WTC11 (cell line): Measurements from ENCODE around the gene BACE2. TPM values are rescaled to one million over a fixed set of nuclear protein-coding genes. Genes with fewer than 3 reads are reported as not detected.
"Not testable (repeated sequence)": the region's sequence is repeated elsewhere in the genome, so short reads cannot be mapped to it uniquely, and the experiment has no call there.

ENCODE experiments used
- ATAC-seq: fragments of 200-7000 bp; cut with Tn5 transposase; 2 replicates; pipeline ENCODE4 v1.10.0; 2021; ENCODE audit warnings: mild to moderate bottlenecking, moderate library complexity
- CTCF ChIA-PET: fragments of 300-600 bp; sonication (Branson Sonifier 250); formaldehyde crosslinking; loops from one replicate; lab custom pipeline; 2021; ENCODE audit warnings: antibody characterized with exemption; lab: Charles Lee
- POLR2A ChIA-PET: fragments of 350-600 bp; sonication (Branson Sonifier 250); formaldehyde crosslinking; loops from one replicate; lab custom pipeline; 2021; ENCODE audit warnings: antibody characterized with exemption; lab: Charles Lee
- DNase-seq: peaks from one replicate; pipeline ENCODE4 v3.0.0; 2021; ENCODE audit warnings: low spot score
- H3K27ac Mint-ChIP-seq: 2 replicates; pipeline ENCODE4 v1.8.0; 2021; ENCODE audit warnings: mixed read lengths
- H3K27me3 Mint-ChIP-seq: 2 replicates; pipeline ENCODE4 v1.8.0; 2021; ENCODE audit warnings: low read depth, mild to moderate bottlenecking, moderate library complexity, mixed read lengths
- H3K36me3 Mint-ChIP-seq: 2 replicates; pipeline ENCODE4 v1.8.0; 2021; ENCODE audit warnings: mixed read lengths
- H3K4me1 Mint-ChIP-seq: 2 replicates; pipeline ENCODE4 v1.8.0; 2022; ENCODE audit warnings: mixed read lengths
- H3K4me3 Mint-ChIP-seq: 2 replicates; pipeline ENCODE4 v1.8.0; 2021; ENCODE audit warnings: mild to moderate bottlenecking, moderate library complexity, mixed read lengths
- H3K9me3 Mint-ChIP-seq: 2 replicates; pipeline ENCODE4 v1.8.0; 2021; ENCODE audit warnings: mixed read lengths
- ATF1 ChIP-seq: sonication (generic); formaldehyde crosslinking; IDR thresholded peaks from 2 replicates; pipeline ENCODE4 v1.8.1; 2023; ENCODE audit warnings: mild to moderate bottlenecking, moderate library complexity, missing genetic modification reagents
- CBFB ChIP-seq: sonication (generic); formaldehyde crosslinking; IDR thresholded peaks from 2 replicates; pipeline ENCODE4 v1.8.1; 2022; ENCODE audit warnings: mild to moderate bottlenecking, low read depth, missing genetic modification reagents
- ESRRA ChIP-seq: sonication (generic); formaldehyde crosslinking; IDR thresholded peaks from 2 replicates; pipeline ENCODE4 v1.8.1; 2022; ENCODE audit warnings: mild to moderate bottlenecking, missing genetic modification reagents, borderline replicate concordance
- FOXK1 ChIP-seq: sonication (generic); formaldehyde crosslinking; IDR thresholded peaks from 2 replicates; pipeline ENCODE4 v1.8.0; 2022; ENCODE audit warnings: mild to moderate bottlenecking, moderate library complexity, missing genetic modification reagents
- NR3C1 ChIP-seq: sonication (generic); formaldehyde crosslinking; conservative IDR thresholded peaks from 2 replicates; pipeline ENCODE4 v1.8.1; 2023; ENCODE audit warnings: low read depth, mild to moderate bottlenecking, missing genetic modification reagents
- OVOL2 ChIP-seq: fragments of 250-450 bp; sonication (Bioruptor Pico); IDR thresholded peaks from 2 replicates; pipeline ENCODE4 v1.9.0; 2021; ENCODE audit warnings: mild to moderate bottlenecking, borderline replicate concordance
- RELA ChIP-seq: sonication (generic); formaldehyde crosslinking; IDR thresholded peaks from 2 replicates; pipeline ENCODE4 v1.8.1; 2022; ENCODE audit warnings: missing genetic modification reagents, mild to moderate bottlenecking, borderline replicate concordance
- RORB ChIP-seq: fragments of 250-450 bp; sonication (Bioruptor Pico); IDR thresholded peaks from 2 replicates; pipeline ENCODE4 v1.9.0; 2021; ENCODE audit warnings: mild to moderate bottlenecking
- SMAD3 ChIP-seq: sonication (generic); formaldehyde crosslinking; IDR thresholded peaks from 2 replicates; pipeline ENCODE4 v1.8.0; 2022; ENCODE audit warnings: missing genetic modification reagents, mild to moderate bottlenecking, borderline replicate concordance
- SMAD4 ChIP-seq: sonication (generic); formaldehyde crosslinking; IDR thresholded peaks from 2 replicates; pipeline ENCODE4 v1.8.0; 2022; ENCODE audit warnings: mild to moderate bottlenecking, missing genetic modification reagents
- SOX15 ChIP-seq: fragments of 250-450 bp; sonication (Bioruptor Pico); IDR thresholded peaks from 2 replicates; pipeline ENCODE4 v1.9.0; 2021; ENCODE audit warnings: mild to moderate bottlenecking
- TCF7 ChIP-seq: sonication (generic); formaldehyde crosslinking; IDR thresholded peaks from 2 replicates; pipeline ENCODE4 v1.8.0; 2022; ENCODE audit warnings: mild to moderate bottlenecking, low read depth, missing genetic modification reagents, moderate library complexity
- ZNF121 ChIP-seq: sonication (generic); formaldehyde crosslinking; IDR thresholded peaks from 2 replicates; pipeline ENCODE4 v1.8.0; 2023; ENCODE audit warnings: missing genetic modification reagents
- ZNF219 ChIP-seq: sonication (generic); formaldehyde crosslinking; IDR thresholded peaks from 2 replicates; pipeline ENCODE4 v1.8.0; 2023; ENCODE audit warnings: missing genetic modification reagents, mild to moderate bottlenecking, borderline replicate concordance
- total RNA-seq: library from RNA; stranded (reverse); gene quantifications from 3 replicates; pipeline ENCODE4 v1.2.3, GENCODE V29; 2021
- TF ChIP-seq, protein P1 (sequence below): fragments of 250-450 bp; sonication (Bioruptor Pico); IDR thresholded peaks from 2 replicates; pipeline ENCODE4 v1.8.0; 2021; ENCODE audit warnings: mild to moderate bottlenecking
- TF ChIP-seq, protein P2 (sequence below): sonication (generic); formaldehyde crosslinking; conservative IDR thresholded peaks from 2 replicates; pipeline ENCODE4 v1.8.1; 2022; ENCODE audit warnings: mild to moderate bottlenecking, missing genetic modification reagents
- TF ChIP-seq, protein P3 (sequence below): sonication (generic); formaldehyde crosslinking; IDR thresholded peaks from 2 replicates; pipeline ENCODE4 v1.8.1; 2022; ENCODE audit warnings: missing genetic modification reagents, borderline replicate concordance
- TF ChIP-seq, protein P4 (sequence below): fragments of 250-450 bp; sonication (Bioruptor Pico); IDR thresholded peaks from 2 replicates; pipeline ENCODE4 v1.9.0; 2021; ENCODE audit warnings: mild to moderate bottlenecking
- TF ChIP-seq, protein P5 (sequence below): fragments of 200-600 bp; IDR thresholded peaks from 2 replicates; pipeline ENCODE4 v1.8.0; 2022; ENCODE audit warnings: antibody characterized with exemption

The BACE2 gene
- total RNA-seq, 1 experiment from 2014 or later = 9.8 TPM

DNA sequence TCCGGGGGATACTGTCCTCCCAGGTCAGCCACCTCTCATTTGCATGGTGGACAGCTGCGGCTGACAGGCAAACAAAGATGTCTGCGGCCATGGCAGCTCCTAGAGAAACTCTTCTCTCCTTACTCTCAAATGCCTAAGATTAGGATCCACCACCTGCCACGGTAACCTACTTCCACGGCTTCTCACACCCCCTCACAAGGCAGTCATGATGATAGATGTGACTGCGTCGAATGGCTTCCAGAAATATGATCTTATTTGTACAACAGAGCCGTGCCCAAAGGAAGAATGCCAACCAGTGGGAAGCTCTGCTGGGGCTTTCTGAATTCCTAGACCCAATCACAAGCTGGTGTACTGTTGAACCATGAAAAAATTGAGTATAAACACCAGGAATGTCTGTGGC lies 73.4 kb downstream of the BACE2 start (continued):
- TF ChIP-seq TCF7 (CRISPR knock-in tag) = no peak
- TF ChIP-seq, protein P1, sequence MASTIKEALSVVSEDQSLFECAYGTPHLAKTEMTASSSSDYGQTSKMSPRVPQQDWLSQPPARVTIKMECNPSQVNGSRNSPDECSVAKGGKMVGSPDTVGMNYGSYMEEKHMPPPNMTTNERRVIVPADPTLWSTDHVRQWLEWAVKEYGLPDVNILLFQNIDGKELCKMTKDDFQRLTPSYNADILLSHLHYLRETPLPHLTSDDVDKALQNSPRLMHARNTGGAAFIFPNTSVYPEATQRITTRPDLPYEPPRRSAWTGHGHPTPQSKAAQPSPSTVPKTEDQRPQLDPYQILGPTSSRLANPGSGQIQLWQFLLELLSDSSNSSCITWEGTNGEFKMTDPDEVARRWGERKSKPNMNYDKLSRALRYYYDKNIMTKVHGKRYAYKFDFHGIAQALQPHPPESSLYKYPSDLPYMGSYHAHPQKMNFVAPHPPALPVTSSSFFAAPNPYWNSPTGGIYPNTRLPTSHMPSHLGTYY (CRISPR knock-in tag) = no peak

DNA sequence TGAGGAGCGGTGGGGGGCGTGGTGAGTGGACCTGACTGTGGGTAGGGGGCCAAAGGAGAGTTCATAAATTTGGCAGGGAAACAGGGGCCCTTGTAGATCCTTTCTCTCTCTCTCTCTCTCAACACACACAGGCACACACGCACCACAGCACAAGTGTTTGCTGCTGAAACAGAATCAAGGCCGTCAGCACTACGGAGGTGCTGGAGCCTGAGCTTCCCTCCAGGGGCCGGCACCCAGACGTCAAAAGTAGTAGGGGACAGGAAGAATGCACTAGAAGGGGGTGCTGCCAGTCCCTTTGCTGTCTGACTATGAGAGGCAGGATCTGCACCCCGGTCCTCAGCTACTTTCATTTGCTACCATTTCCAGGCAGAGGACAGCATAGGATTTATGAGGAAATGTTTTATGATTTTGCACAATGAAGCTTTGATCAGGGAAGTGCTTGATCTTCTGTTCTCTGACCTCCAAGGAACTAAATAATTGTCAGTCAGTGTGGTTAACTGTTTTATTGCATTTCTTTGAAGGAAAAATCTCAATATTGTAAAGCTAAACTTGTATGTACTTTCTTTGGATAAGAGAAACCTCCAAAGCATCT lies 74.4 kb downstream of the BACE2 start:
- ATAC-seq (no peak), DNase-seq (no peak)
- Mint-ChIP-seq H3K27ac (no peak overlapping the region), H3K4me3 (no peak overlapping the region), H3K9me3 (peaks cover 4% of the 10 kb centered on the region; the same call in 1 of the 2 replicates), H3K4me1 (peaks cover 22% of the 10 kb centered on the region), H3K36me3 (peaks cover 12% of the 10 kb centered on the region), H3K27me3 (no peaks in the 10 kb centered on the region; the same call in 1 of the 2 replicates)
- ChIA-PET POLR2A (no interaction called here), CTCF (interaction anchor here (1.1 kb wide), 1 partner anchor 117 kb away, joined by 3 read pairs; no protein-coding TSS in a partner anchor)
- TF ChIP-seq SOX15 (CRISPR knock-in tag) (no peak), SMAD4 (CRISPR knock-in tag) (no peak), ESRRA (no peak), RELA (CRISPR knock-in tag) (no peak), CBFB (CRISPR knock-in tag) (no peak), SMAD3 (no peak), ZNF121 (CRISPR knock-in tag) (no peak), ATF1 (CRISPR knock-in tag) (no peak), ZNF219 (no peak)
- TF ChIP-seq, protein P2, sequence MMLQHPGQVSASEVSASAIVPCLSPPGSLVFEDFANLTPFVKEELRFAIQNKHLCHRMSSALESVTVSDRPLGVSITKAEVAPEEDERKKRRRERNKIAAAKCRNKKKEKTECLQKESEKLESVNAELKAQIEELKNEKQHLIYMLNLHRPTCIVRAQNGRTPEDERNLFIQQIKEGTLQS (CRISPR knock-in tag) = no peak
- TF ChIP-seq, protein P3, sequence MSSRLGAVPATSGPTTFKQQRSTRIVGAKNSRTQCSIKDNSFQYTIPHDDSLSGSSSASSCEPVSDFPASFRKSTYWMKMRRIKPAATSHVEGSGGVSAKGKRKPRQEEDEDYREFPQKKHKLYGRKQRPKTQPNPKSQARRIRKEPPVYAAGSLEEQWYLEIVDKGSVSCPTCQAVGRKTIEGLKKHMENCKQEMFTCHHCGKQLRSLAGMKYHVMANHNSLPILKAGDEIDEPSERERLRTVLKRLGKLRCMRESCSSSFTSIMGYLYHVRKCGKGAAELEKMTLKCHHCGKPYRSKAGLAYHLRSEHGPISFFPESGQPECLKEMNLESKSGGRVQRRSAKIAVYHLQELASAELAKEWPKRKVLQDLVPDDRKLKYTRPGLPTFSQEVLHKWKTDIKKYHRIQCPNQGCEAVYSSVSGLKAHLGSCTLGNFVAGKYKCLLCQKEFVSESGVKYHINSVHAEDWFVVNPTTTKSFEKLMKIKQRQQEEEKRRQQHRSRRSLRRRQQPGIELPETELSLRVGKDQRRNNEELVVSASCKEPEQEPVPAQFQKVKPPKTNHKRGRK = no peak

DNA sequence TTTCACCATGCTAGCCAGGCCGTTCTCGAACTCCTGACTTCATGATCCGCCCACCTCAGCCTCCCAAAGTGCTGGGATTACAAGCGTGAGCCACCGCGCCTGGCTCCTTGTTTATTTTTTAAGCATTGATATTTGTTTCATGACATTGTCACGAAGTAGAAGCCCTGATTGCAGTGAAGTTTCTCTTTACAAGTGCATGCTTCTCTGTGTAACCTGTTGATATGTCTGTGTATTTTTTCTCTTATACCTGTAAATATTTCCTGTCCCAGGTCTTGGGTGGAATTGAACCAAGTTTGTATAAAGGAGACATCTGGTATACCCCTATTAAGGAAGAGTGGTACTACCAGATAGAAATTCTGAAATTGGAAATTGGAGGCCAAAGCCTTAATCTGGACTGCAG lies 75.1 kb downstream of the BACE2 start:
- Mint-ChIP-seq H3K9me3 (peaks cover 3% of the 10 kb centered on the region; the same call in 1 of the 2 replicates), H3K36me3 (peaks cover 4% of the 10 kb centered on the region), H3K4me3 (no peak overlapping the region), H3K27ac (no peak overlapping the region), H3K4me1 (peaks cover 22% of the 10 kb centered on the region), H3K27me3 (no peaks in the 10 kb centered on the region; the same call in 1 of the 2 replicates)
- ChIA-PET POLR2A (no interaction called here), CTCF (interaction anchor here (1.1 kb wide), 1 partner anchor 116 kb away, joined by 3 read pairs; no protein-coding TSS in a partner anchor)
- ATAC-seq = no peak
- no peak for DNase-seq
- TF ChIP-seq, protein P1 (CRISPR knock-in tag) = no peak
- TF ChIP-seq RORB (CRISPR knock-in tag) (no peak), FOXK1 (CRISPR knock-in tag) (no peak), OVOL2 (no peak), NR3C1 (CRISPR knock-in tag) (no peak), ZNF219 (no peak)
- TF ChIP-seq, protein P4, sequence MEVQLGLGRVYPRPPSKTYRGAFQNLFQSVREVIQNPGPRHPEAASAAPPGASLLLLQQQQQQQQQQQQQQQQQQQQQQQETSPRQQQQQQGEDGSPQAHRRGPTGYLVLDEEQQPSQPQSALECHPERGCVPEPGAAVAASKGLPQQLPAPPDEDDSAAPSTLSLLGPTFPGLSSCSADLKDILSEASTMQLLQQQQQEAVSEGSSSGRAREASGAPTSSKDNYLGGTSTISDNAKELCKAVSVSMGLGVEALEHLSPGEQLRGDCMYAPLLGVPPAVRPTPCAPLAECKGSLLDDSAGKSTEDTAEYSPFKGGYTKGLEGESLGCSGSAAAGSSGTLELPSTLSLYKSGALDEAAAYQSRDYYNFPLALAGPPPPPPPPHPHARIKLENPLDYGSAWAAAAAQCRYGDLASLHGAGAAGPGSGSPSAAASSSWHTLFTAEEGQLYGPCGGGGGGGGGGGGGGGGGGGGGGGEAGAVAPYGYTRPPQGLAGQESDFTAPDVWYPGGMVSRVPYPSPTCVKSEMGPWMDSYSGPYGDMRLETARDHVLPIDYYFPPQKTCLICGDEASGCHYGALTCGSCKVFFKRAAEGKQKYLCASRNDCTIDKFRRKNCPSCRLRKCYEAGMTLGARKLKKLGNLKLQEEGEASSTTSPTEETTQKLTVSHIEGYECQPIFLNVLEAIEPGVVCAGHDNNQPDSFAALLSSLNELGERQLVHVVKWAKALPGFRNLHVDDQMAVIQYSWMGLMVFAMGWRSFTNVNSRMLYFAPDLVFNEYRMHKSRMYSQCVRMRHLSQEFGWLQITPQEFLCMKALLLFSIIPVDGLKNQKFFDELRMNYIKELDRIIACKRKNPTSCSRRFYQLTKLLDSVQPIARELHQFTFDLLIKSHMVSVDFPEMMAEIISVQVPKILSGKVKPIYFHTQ (CRISPR knock-in tag) = no peak
- TF ChIP-seq, protein P5, sequence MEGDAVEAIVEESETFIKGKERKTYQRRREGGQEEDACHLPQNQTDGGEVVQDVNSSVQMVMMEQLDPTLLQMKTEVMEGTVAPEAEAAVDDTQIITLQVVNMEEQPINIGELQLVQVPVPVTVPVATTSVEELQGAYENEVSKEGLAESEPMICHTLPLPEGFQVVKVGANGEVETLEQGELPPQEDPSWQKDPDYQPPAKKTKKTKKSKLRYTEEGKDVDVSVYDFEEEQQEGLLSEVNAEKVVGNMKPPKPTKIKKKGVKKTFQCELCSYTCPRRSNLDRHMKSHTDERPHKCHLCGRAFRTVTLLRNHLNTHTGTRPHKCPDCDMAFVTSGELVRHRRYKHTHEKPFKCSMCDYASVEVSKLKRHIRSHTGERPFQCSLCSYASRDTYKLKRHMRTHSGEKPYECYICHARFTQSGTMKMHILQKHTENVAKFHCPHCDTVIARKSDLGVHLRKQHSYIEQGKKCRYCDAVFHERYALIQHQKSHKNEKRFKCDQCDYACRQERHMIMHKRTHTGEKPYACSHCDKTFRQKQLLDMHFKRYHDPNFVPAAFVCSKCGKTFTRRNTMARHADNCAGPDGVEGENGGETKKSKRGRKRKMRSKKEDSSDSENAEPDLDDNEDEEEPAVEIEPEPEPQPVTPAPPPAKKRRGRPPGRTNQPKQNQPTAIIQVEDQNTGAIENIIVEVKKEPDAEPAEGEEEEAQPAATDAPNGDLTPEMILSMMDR = no peak

DNA sequence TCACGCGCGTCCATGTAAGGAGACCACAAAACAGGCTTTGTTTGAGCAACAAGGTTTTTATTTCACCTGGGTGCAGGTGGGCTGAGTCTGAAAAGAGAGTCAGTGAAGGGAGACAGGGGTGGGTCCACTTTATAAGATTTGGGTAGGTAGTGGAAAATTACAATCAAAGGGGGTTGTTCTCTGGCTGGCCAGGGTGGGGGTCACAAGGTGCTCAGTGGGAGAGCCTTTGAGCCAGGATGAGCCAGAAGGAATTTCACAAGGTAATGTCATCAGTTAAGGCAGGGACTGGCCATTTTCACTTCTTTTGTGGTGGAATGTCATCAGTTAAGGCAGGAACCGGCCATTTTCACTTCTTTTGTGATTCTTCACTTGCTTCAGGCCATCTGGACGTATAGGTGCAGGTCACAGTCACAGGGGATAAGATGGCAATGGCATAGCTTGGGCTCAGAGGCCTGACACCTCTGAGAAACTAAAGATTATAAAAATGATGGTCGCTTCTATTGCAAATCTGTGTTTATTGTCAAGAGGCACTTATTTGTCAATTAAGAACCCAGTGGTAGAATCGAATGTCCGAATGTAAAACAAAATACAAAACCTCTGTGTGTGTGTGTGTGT lies 76.4 kb downstream of the BACE2 start:
- H3K36me3 Mint-ChIP-seq, POLR2A ChIA-PET: not testable (repeated sequence)

More for the DNA sequence above, 76.4 kb downstream of the BACE2 start:
- H3K27me3 Mint-ChIP-seq, H3K9me3 Mint-ChIP-seq, DNase-seq, H3K27ac Mint-ChIP-seq, ATAC-seq, H3K4me3 Mint-ChIP-seq, CTCF ChIA-PET: not testable (repeated sequence)
- peaks cover 22% of the 10 kb centered on the region for H3K4me1 Mint-ChIP-seq
